Activated CD8-positive, alpha-beta T cell treated with anti-CD3 and anti-CD28 coated beads for 36 hours (primary cell): Measurements from ENCODE around the gene GALNT2. TPM values are rescaled to one million over a fixed set of nuclear protein-coding genes. Genes with fewer than 3 reads are reported as not detected.

Source experiments
- ATAC-seq: fragments of 200-7000 bp; cut with Tn5 transposase; one replicate; pipeline ENCODE4 v1.10.0; 2021; ENCODE audit warnings: mild to moderate bottlenecking, moderate library complexity
- CTCF ChIA-PET: fragments of 350-600 bp; sonication (Branson Sonifier 250); formaldehyde crosslinking; loops from one replicate; lab custom pipeline; 2021; ENCODE audit warnings: antibody characterized with exemption; lab: Charles Lee
- POLR2A ChIA-PET: fragments of 350-600 bp; sonication (Branson Sonifier 250); formaldehyde crosslinking; loops from one replicate; lab custom pipeline; 2021; ENCODE audit warnings: antibody characterized with exemption; lab: Charles Lee
- DNase-seq: peaks from one replicate; pipeline ENCODE4 v3.0.0-alpha.2; 2020
- H3K27ac Mint-ChIP-seq: one replicate; pipeline ENCODE4 v1.8.0; 2021; ENCODE audit warnings: mild to moderate bottlenecking, mixed read lengths
- H3K27me3 Mint-ChIP-seq: one replicate; pipeline ENCODE4 v1.8.0; 2021; ENCODE audit warnings: mixed read lengths
- H3K36me3 Mint-ChIP-seq: one replicate; pipeline ENCODE4 v1.8.0; 2021; ENCODE audit warnings: low read depth, mixed read lengths
- H3K4me1 Mint-ChIP-seq: one replicate; pipeline ENCODE4 v1.8.0; 2021; ENCODE audit warnings: low read depth, mixed read lengths
- H3K4me3 Mint-ChIP-seq: one replicate; pipeline ENCODE4 v1.8.0; 2021; ENCODE audit warnings: mild to moderate bottlenecking, moderate library complexity, mixed read lengths
- H3K9me3 Mint-ChIP-seq: one replicate; pipeline ENCODE4 v1.8.0; 2021; ENCODE audit warnings: mixed read lengths
- CTCF ChIP-seq: fragments of 200-600 bp; IDR thresholded peaks from one replicate; pipeline ENCODE4 v1.8.0; 2022; ENCODE audit warnings: antibody characterized with exemption, mild to moderate bottlenecking
- intact Hi-C: fragments of 100-400 bp; cut with micrococcal nuclease; formaldehyde crosslinking; loops from one replicate; pipeline ENCODE4 v1.10.0; 2022
- total RNA-seq, 2 experiments: library from RNA; stranded (reverse); gene quantifications; one replicate each; pipeline ENCODE4 v1.2.3, GENCODE V29; 2021

The GALNT2 gene
- total RNA-seq, 2 experiments from 2014 or later = 40.1 to 42.3 TPM

DNA sequence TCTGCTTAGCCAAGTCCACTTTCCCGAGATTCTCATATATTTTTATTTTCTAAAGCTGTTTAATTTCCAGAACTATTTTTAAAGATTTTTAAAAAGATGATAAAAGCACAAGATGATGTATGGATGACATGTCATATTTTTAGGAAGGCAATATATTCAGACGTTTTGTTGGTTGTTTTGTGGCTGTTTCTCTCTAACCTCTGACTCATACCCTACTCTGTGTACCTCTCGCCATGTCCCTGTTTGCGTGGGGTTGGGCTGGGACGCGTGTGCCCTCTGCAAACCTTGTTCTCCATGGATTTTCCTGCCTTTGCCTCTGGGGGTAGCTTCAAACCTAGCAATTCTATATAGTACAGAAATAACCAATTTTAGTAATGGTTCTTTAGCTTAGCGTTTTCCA lies 132.0 kb downstream of the GALNT2 start:
- Mint-ChIP-seq H3K27me3 (no peaks in the 10 kb centered on the region), H3K4me3 (no peak overlapping the region), H3K4me1 (peaks cover 2% of the 10 kb centered on the region), H3K9me3 (no peaks in the 10 kb centered on the region), H3K27ac (no peak overlapping the region), H3K36me3 (peaks cover 7% of the 10 kb centered on the region)
- no peak for TF ChIP-seq CTCF
- no peak for ATAC-seq
- ChIA-PET CTCF (interaction anchor here (1.1 kb wide), 1 partner anchor 538 kb away, joined by 3 read pairs; no protein-coding TSS in a partner anchor), POLR2A (interaction anchor here (1.0 kb wide), 1 partner anchor 22 kb away, joined by 4 read pairs; no protein-coding TSS in a partner anchor)
- intact Hi-C loops = no loop called here
- no peak for DNase-seq

DNA sequence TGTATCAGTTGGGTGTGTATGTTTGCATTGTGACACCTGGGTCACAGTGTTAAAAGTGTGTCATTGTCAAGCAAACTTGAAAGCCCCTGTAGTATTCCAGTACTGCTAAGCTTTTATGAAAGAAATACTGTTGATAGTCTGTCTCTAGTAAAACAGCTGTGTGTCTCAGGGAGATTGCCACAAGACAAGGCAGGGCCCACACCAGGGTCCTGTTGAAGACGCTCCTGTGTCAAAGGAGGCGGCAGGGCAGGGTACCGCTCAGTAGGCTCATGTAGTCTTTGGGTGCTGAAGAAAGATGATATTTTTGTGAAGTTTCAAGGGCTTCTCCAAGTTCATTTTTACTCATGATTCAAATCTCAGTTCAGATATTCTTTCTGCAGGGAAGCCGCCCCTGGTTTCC lies 132.5 kb downstream of the GALNT2 start:
- Mint-ChIP-seq H3K27ac (no peak overlapping the region), H3K36me3 (peaks cover 7% of the 10 kb centered on the region), H3K27me3 (no peaks in the 10 kb centered on the region), H3K4me3 (no peak overlapping the region), H3K9me3 (no peaks in the 10 kb centered on the region), H3K4me1 (peaks cover 2% of the 10 kb centered on the region)
- intact Hi-C loops = no loop called here
- CTCF ChIA-PET = interaction anchor here (1.1 kb wide), 1 partner anchor 538 kb away, joined by 3 read pairs; no protein-coding TSS in a partner anchor
- ATAC-seq (no peak), DNase-seq (no peak)
- TF ChIP-seq CTCF = no peak
- POLR2A ChIA-PET = no interaction called here

- POLR2A ChIA-PET = interaction anchor here (0.7 kb wide), 1 partner anchor 95 kb away, joined by 3 read pairs; no protein-coding TSS in a partner anchor
- H3K27ac Mint-ChIP-seq = no peak overlapping the region
These were observed 133.2 kb downstream of the GALNT2 start for GRCh38 chr1:230200276-230200675.

GRCh38 chr1:230201445-230201844 lies 134.4 kb downstream of the GALNT2 start:
- intact Hi-C loops = no loop called here
- ChIA-PET POLR2A (interaction anchor here (0.9 kb wide), 1 partner anchor 14 kb away, joined by 3 read pairs; no protein-coding TSS in a partner anchor), CTCF (interaction anchor here (1.2 kb wide), 1 partner anchor 33 kb away, joined by 4 read pairs; no protein-coding TSS in a partner anchor)
- H3K4me3 Mint-ChIP-seq = no peak overlapping the region
- ATAC-seq (no peak), DNase-seq (no peak)
- H3K36me3 Mint-ChIP-seq = peaks cover 9% of the 10 kb centered on the region
- H3K4me1 Mint-ChIP-seq = peaks cover 2% of the 10 kb centered on the region
- H3K9me3 Mint-ChIP-seq = no peaks in the 10 kb centered on the region
- no peaks in the 10 kb centered on the region for H3K27me3 Mint-ChIP-seq
- no peak for TF ChIP-seq CTCF
- no peak overlapping the region for H3K27ac Mint-ChIP-seq

More at GRCh38 chr1:230200276-230200675, 133.2 kb downstream of the GALNT2 start:
- ATAC-seq (no peak), DNase-seq (no peak)
- no peak for TF ChIP-seq CTCF
- Mint-ChIP-seq H3K36me3 (peaks cover 7% of the 10 kb centered on the region), H3K9me3 (no peaks in the 10 kb centered on the region), H3K4me3 (no peak overlapping the region), H3K4me1 (peaks cover 2% of the 10 kb centered on the region), H3K27me3 (no peaks in the 10 kb centered on the region)
- intact Hi-C loops = no loop called here
- CTCF ChIA-PET = no interaction called here

- Mint-ChIP-seq H3K4me1 (peaks cover 20% of the 10 kb centered on the region), H3K9me3 (no peaks in the 10 kb centered on the region), H3K4me3 (no peak overlapping the region), H3K27me3 (no peaks in the 10 kb centered on the region), H3K36me3 (peaks cover 15% of the 10 kb centered on the region), H3K27ac (no peak overlapping the region)
- TF ChIP-seq CTCF = no peak
- CTCF ChIA-PET = interaction anchor here (1.4 to 2.0 kb wide), 2 partner anchors 10 to 13 kb away, joined by 4 to 5 read pairs; no protein-coding TSS in a partner anchor
- no peak for ATAC-seq
- no peak for DNase-seq
- intact Hi-C loops = no loop called here
- POLR2A ChIA-PET = interaction anchor here (0.6 to 1.3 kb wide), 2 partner anchors 27 to 95 kb away, joined by 3 read pairs; no protein-coding TSS in a partner anchor
These were observed 137.8 kb downstream of the GALNT2 start for GRCh38 chr1:230204842-230205241.
